ENCODE data around the gene NOX4.
"Not testable (repeated sequence)": the region's sequence is repeated elsewhere in the genome, so short reads cannot be mapped to it uniquely, and the experiment has no call there.

Gene NOX4

DNA sequence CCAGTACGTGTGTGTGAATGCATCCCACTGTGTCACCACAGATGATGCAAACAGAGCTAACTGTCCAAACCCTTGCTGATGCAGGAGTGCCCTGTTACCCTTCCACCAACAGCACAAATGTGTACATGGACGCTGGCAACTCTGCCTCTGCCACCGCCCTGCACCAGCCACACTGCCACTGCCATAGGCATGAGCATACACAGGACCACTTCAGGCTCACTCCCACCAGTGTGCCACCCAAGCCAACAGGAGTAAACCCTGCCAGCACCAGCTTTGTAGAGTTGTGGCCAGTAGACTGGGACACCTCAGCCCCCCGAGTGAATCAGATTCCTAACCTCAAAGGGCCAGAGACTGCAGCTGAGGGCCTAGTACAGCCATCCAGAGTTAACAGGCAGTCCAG is 34.0 kb downstream of the NOX4 start:
- DNase-seq, result no peak

DNA sequence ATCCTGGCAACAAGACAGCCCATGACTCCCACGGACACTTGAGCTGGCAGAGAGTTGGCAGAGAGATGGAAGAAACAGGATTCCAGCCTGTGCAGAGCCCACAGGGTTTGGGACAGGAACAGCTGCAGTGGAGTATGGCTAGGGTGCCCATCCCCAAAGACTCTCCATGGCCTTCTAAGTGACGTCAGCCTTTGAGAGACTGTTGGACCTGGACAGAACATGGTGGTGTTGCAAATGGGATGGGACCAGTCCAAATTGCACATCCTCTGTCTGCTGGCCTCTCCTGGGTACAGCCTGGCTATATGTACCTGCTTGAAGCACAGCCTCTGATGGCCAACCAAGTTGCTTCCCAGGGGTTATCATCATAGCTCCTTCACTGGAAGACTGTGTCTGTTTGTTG is 34.5 kb downstream of the NOX4 start:
- no peak for DNase-seq

DNA sequence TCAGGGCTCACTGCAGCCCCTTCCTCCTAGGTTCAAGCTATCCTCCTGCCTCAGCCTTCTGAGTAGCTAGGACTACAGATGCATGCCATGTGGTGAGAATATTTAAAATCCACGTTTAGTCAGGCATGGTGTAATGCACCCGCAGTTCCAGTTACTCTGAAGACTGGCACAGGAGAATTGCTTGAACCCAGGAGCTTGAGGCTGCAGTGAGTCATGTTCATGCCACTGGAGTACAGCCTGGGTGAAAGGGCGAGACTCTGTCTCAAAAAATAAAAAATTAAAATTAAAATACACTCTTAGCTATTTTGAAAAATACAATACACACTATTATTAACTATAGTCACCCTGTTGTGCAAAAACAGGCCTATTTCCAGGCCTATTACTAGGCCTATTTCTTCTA is 38.4 kb downstream of the NOX4 start:
- no peak for DNase-seq

DNA sequence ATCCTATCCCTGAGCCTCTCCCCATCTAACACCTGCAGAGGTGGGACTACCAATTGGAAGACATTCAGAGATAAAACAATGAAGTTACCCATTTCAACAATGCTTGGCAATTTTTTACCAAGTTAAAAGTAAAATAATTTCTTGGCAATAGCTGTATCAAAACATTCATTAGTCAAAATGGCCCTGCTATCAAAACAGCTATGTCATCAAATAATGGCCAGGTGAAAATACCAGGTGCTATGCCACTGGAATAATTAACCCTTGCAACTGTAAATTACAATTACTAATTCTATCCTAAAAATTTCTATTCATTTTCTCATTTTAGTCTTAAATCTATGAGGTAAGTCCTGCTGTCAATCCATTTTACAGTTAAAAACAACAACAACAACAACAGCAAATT is 43.3 kb downstream of the NOX4 start:
- DNase-seq, result no peak

DNA sequence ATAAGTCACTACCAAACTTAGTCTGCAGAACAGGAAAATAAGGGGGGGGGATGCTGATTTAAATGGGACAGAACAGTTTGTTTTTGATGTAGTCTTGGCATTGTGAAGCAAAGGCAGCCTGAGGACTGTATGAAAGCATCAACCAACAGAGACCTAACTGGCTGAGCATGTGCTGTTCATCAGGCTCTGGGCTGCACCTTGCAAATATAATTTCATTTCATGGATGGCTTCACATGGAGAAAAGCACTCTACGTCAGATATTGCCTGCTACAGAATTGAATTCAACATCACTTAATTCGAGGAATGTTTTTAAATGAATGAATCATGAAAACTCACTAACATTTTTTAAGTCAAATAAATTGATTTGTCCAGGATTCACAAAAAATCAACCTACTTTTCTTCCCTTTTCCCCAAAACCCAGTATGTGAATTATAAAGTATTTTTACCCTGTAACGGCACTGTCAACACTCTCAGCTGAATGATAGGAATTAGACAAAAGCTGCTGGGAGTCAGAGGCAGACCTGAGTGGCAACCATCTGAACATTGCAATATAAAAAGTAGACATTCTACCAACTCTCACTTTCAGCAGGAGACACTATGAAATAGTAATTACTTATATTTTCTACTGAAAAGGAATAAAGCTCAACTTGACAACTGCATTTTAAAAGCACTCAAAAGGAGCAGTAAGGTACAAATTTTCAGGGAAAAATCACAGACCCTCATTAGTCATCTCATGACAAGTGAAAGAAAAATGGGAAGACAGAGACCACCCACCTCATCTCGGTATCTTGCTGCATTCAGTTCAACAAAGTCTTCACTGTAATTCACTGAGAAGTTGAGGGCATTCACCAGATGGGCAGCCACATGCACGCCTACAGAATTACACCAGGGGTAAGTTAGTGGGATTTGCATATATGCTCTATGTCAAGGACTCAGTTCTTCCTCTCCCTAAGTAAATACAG is 47.5 kb downstream of the NOX4 start:
- no peak for DNase-seq

DNA sequence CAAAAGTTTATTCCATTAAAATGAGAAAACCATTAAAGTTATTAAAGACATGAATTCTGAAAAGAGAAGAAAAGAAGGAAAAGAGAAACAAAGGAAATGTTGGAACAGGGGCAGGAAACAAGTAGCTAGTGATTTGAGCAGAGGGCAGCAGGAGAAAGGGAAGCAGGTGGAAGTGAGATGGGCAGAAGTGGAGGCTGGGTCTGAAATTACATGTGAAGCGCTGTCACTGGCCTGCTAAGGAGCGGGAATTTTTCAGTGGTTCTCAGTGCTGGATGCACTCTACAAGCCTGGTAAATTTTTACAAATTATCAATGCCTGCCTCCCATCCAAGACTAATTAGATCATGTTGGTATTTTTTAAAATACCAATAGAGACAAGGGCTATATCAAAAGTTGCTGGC is 48.4 kb downstream of the NOX4 start:
- no peak for DNase-seq

DNA sequence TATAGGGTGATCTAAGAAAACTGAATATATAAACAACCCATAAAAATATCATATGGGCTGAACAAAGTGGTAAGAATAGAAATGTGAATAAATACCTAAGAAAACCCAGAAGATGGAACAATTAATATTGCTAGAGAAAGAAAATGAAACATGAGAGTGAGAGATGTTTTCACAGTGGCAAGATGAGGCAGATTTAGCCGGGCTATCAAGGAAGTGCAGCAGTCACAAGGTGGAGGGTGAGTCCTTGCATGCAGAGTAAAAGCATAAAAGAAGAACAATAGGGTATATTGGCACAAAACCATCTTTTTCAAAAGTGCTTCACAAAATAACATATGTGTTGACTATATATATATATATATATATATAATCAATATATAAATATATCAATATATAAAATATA is 49.6 kb downstream of the NOX4 start:
- DNase-seq, result no peak

DNA sequence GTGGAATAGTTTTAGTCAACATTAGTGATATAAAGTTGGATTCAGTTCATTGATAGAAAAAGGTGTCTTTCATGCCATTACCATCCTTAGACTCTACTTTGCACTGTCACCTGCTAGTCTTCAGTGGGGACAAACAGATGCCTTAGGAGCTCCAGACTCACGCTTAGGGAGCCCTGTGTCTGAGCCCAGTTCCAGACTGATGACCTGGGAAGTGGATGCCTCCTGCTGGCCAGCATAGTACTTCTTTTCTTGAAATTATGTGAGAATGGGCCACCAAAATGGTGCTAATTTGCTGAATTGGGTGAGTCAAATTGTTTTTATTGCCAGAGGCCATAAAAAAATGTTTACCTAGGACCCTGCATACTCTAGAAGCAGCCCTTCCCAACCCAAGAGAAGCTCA is 53.9 kb downstream of the NOX4 start:
- no peak for DNase-seq

DNA sequence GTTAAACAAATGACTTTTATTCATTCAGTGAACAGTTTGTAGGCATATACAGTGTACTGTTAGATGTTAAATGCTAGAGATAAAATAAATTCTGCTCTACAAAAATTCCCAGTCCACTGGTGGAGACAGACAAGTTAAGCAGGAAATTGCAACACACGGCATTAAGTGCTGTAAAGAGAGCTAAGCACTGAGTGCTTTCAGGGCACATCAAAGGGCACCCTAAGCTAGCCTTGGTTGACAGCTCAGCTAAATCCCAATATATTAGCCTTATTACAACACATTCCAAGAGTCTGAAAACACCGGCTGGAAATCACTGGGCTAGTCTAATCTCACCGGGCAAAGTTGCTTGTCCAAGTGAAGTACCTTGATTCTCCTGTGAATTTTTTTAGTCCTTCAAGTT is 55.1 kb downstream of the NOX4 start:
- DNase-seq, result no peak

DNA sequence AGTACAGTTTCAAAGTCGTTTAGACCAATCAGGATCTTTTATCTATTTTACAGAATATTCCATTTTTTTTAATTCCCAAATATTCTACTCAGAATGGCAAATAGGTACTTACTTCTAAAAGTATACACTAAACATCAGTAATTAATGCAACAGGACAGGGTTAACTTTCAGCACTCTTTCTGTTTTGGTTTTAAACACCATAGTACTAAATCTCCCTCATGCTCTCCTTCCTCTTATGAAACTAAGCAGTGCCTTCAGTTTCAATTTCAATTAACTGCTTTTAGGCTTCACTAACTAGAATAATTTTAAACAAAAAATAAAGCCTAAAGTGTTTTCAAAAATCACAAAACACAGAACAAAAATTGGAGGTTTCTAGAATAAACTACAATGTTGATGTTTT is 57.9 kb downstream of the NOX4 start:
- DNase-seq, result no peak

DNA sequence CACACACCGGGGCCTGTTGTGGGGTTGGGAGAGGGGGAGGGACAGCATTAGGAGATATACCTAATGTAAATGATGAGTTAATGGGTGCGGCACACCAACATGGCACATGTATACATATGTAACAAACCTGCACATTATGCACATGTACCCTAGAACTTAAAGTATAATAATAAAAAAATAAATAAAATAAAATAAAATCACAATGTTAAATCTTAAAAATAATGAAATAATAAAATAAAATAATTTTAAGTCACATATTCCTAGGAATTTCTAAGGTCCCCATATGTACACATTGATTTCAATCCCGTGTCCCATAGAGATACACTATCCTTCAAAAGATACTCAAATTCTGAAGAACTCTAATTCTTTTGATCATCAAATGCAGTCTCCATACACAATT is 59.0 kb downstream of the NOX4 start:
- not testable (repeated sequence) for DNase-seq

DNA sequence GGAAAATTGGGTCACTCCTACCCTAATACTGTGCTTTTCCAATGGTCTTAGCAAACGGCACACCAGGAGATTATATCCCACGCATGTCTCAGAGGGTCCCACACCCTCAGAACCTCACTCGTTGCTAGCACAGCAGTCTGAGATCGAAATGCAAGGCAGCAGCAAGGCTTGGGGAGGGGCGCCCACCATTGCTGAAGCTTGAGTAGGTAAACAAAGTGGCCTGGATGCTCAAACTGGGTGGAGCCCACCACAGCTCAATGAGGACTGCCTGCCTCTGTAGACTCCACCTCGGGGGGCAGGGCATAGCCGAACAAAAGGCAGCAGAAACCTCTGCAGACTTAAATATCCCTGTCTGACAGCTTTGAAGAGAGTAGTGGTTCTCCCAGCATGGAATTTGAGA is 64.7 kb downstream of the NOX4 start:
- DNase-seq, result not testable (repeated sequence)

DNA sequence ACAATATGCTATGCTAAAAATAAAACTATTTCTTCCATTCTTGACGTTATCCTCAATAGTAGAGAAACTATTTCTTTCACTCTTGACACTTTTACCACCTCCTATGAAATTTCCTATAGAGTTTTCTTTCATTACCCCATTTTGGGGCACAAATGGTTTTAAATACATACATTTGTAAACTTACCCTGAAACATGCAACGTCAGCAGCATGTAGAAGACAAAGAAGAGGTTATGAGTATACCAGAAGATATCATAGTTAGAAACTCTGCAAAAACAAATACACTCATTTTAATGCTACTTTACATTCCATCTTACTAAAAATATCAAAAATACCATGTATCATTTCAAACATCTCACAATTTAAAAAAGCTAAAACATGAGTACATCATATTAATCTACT is 69.5 kb downstream of the NOX4 start:
- no peak for DNase-seq

DNA sequence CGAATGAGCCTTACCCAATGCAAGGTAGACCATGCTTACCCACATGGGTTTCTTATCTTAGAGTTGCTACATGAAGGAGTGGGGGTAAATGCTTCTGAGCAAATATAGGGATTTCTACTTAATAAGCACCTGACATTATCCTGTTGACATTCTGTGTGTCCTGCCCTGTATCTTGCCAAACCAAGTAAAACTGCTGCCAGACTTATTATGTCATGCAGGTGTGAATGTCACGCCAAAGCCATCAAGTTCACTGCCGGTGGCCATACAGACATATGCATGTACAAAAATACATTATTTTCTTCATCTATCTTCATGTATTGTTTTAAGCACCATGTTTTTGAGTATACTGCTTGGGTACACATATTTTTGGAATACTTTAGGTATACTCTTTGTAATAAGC is 70.2 kb downstream of the NOX4 start:
- no peak for DNase-seq

DNA sequence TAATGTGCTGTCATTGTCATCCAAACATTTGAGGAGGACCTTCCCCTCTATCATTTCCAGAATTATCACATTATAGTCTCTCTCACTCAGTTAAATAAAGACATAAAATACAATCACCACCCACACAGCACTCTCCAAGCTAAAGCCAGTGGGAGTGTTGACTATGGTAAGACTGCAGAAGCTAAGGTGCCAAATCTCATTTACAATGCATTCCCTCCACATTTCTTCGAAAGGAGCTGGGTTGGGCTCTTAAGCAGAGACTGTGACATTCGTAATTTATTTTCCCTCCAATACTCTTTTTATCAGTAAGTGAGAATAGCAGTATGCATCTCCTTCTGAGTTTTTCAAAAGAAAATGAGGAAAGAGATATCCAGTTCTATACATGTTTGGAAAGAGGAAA is 74.2 kb downstream of the NOX4 start:
- DNase-seq, result no peak

DNA sequence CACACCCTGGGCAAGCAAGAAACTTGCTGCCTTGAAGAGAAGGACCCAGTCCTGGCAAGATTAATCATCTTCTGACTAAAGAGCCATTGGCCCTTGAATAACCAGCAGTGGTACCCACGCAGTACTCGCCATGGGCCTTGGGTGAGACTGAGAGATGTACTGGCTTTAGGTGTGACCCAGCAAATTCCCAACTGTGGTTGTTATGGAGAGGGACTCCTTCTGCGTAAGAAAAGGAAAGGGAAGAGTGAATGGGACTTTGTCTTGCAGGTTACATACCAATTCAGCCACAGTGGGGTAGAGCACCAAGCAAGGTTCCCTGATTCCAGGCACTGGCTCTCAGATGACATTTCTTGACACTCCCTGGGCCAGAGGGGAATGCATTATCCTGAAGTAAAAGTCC is 80.1 kb downstream of the NOX4 start:
- not testable (repeated sequence) for DNase-seq

DNA sequence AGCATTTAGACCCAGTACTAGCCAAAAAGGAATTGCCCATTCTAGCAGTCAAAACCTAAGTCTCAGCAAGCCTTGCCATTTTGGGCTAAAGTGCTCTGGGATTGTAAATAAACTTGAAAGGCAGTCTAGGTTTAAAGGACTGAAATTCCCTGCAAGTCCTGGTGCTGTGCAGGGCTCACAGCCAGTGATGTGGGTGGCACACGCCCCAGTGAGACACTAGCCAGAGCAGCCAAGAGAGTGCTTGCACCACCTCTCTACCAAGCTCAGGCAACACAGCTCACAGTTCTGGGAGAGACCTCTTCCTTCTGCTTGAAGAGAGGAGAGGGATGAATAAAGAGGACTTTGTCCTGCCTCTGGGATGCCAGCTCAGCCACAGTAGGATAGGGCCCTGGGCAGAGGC is 80.5 kb downstream of the NOX4 start:
- not testable (repeated sequence) for DNase-seq

DNA sequence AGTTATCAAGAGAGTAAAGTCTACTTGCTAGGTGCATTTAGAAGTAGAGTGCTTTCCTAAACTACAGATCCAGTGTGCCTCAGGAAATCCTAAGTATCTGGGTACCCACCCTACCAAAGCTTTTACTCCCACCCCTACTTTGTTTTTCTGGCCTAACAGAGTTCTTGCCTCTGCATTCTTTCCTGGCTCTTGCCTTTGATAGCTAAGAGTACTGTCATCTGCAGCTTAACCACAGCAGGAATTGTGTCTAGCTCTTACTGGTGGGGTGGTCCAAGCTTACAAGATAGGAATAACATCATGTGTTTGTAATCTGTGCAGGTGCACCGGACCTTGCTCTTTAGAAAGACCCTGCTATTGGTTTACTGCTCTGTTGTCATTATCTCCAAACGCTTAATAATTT is 82.7 kb downstream of the NOX4 start:
- not testable (repeated sequence) for DNase-seq

DNA sequence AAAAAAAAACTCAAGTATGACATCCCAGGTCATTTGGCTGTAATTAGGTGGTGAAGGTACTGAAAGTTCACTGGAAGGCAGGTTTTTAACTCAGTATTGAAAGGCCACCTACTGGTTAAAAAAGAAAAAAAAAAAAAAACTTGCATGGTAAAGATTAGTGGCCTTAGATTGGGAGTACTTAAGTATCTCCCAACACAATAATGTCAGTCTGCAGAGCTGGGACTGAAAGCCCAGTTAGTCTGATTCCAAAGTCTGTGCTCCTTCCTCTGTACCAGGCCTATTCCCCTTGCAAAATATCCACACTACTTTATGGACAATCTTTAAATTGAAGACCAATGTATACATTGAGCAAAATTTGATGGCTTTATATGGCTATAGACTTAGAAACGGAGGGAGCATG is 85.5 kb downstream of the NOX4 start:
- DNase-seq, result no peak

DNA sequence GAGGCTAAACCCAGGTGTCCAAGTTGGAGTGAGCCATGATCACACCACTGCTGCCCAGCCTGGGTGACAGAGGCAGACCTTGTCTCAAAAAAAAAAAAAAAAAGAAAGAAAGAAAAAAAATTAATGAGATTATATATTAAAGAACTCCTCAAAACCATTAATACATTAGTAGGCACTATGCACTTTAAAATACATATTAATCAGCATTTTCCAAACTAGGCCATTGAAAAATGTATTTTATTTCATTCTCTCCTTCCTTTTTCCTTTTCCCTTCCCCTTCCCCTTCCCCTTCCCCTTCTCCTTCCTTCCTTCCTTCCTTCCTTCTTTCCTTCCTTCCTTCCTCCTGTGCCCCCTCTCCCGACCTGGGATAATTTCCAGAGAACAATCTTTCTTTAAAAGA is 99.5 kb downstream of the NOX4 start:
- not testable (repeated sequence) for DNase-seq

DNA sequence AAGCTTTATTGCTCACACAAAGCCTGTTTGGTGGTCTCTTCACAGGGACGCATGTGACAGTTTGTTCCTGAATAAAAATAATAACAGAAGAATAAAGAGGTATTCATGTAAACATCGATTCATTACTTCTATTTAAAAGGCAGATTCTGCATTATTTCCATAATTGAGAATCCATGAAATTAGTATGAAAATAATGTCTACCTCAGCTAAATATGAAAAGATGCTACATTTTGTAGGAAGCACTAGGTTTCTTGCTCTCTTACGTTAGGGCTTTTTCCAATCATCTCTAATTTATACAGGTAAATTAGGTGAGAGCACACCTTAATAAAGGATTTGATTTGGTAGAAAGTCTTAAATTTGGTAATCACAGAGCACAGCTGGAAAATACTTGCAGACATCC is 103.7 kb downstream of the NOX4 start:
- not testable (repeated sequence) for DNase-seq

DNA sequence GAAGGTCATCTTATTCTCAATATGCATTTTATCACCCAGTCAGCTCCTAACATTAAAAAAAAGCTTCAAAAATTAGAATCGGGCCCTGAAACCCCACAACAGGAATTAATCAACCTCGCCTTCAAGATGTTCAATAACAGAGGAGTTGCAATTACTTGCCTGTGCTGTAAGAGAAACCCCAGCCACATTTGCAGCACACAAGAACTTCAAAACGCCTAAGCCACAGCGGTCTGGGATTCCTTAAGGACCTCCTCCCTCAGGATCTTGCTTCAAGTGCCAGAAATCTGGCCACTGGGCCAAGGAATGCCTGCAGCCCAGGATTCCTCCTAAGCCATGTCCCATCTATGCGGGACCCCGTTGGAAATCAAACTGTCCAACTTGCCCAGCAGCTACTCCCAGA is 108.2 kb downstream of the NOX4 start:
- not testable (repeated sequence) for DNase-seq

DNA sequence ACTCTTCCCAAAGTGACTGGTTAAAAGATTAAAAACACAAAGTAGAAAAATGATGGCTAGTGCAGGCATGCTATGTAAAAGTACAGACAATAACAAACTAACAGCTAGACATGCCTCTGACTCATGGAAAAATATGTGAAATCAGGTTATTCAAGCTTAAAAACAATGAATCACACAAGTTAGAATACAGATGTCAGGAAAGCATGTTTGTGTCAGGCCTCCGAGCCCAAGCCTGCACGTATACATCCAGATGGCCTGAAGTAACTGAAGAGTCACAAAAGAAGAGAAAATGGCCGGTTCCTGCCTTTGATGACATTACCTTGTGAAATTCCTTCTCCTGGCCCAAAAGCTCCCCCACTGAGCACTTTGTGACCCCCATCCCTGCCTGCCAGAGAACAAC is 110.1 kb downstream of the NOX4 start:
- peak; percentile 6 for DNase-seq

DNA sequence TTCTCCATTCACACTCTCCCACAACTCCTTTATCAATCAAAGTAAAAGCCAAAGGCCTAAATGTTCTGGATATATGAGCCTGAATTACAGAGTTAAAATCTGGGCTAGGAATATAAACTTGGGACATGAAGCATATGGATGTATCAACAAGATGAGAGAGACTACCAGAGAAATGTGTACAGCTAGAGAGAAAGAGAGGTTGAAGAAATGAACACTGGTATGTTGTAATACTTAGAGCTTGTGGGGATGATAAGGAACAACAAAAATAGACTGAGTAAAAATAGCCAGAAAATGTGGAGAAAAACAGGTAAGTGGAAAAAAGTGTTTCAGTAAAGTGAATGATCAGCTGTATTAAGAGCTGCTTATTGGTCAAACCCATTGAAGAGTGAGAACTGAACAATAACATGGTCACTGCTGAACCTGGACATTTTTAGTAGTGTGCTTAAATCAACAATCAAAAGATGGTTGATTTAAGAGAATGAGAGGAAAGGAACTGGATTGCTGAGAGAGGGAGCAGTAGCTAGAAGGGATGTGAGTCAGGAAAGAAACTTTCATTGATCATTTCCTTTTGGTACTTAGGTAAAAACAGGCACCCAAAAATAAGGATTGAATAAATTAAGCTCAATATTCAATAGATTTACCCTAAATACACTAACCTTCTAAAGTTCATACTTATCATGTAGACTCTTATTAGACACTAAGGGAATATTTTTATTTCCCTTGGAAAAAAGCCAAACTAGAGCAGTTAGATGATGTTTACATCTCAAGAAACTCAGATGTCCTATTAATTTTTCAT is 111.0 kb downstream of the NOX4 start:
- DNase-seq, result not testable (repeated sequence)
